Hepatocyte (in vitro differentiated cells): Measurements from ENCODE around the gene DPM1. TPM values are rescaled to one million over a fixed set of nuclear protein-coding genes. Genes with fewer than 3 reads are reported as not detected.

ENCODE experiments used
- DNase-seq: peaks from one replicate; pipeline ENCODE4 v3.0.0-alpha.2; 2016; ENCODE audit warnings: low spot score
- H2AFZ ChIP-seq: fragments of 200-600 bp; sonication (generic); 2 replicates; pipeline ENCODE4 v1.6.0; 2016; ENCODE audit warnings: antibody characterized with exemption, mild to moderate bottlenecking
- H3K27ac ChIP-seq: fragments of 200-600 bp; sonication (generic); 2 replicates; pipeline ENCODE4 v1.5.1; 2016; ENCODE audit warnings: mild to moderate bottlenecking
- H3K27me3 ChIP-seq: fragments of 200-600 bp; sonication (generic); 2 replicates; pipeline ENCODE4 v1.6.1; 2016
- H3K36me3 ChIP-seq: fragments of 200-600 bp; sonication (generic); replicated peaks from 2 replicates; pipeline ENCODE4 v1.5.1; 2016; ENCODE audit warnings: low read depth; ENCODE audit not compliant: insufficient read depth
- H3K4me1 ChIP-seq: fragments of 200-600 bp; sonication (generic); 2 replicates; pipeline ENCODE4 v1.5.1; 2016; ENCODE audit warnings: mild to moderate bottlenecking, moderate library complexity; ENCODE audit not compliant: insufficient read depth
- H3K4me2 ChIP-seq: fragments of 200-600 bp; sonication (generic); 2 replicates; pipeline ENCODE4 v1.6.0; 2016
- H3K4me3 ChIP-seq: fragments of 200-600 bp; sonication (generic); 2 replicates; pipeline ENCODE4 v1.5.1; 2016; ENCODE audit warnings: mild to moderate bottlenecking
- H3K79me2 ChIP-seq: fragments of 200-600 bp; sonication (generic); 2 replicates; pipeline ENCODE4 v1.6.0; 2017; ENCODE audit warnings: mild to moderate bottlenecking
- H3K9me2 ChIP-seq: fragments of 200-600 bp; sonication (generic); replicated peaks from 2 replicates; pipeline ENCODE4 v1.6.0; 2017; ENCODE audit warnings: mild to moderate bottlenecking; ENCODE audit not compliant: insufficient read depth
- H3K9me3 ChIP-seq: fragments of 200-600 bp; sonication (generic); 2 replicates; pipeline ENCODE4 v1.5.1; 2016; ENCODE audit warnings: low read depth, mild to moderate bottlenecking
- H4K20me1 ChIP-seq: fragments of 200-600 bp; sonication (generic); 2 replicates; pipeline ENCODE4 v1.6.0; 2016; ENCODE audit warnings: mild to moderate bottlenecking; ENCODE audit not compliant: insufficient read depth, poor library complexity, severe bottlenecking
- EZH2 ChIP-seq: fragments of 200-600 bp; sonication (generic); IDR thresholded peaks from 2 replicates; pipeline ENCODE4 v1.6.1; 2016; ENCODE audit warnings: antibody characterized with exemption, mild to moderate bottlenecking, borderline replicate concordance
- EZH2phosphoT487 ChIP-seq: fragments of 200-600 bp; sonication (generic); IDR thresholded peaks from one replicate; pipeline ENCODE4 v1.6.1; 2018; ENCODE audit warnings: antibody characterized with exemption, mild to moderate bottlenecking, low read depth, moderate library complexity; ENCODE audit not compliant: unreplicated experiment, severe bottlenecking
- WGBS: methylation state at CpG from one replicate; pipeline ENCODE4 v1.1.6; 2016; ENCODE audit warnings: low lambda C conversion rate; ENCODE audit errors: missing lambda C conversion rate; 5-methylcytosine and 5-hydroxymethylcytosine counted together
- polyA plus RNA-seq: library from polyadenylated mRNA; unstranded; fragments of >200 nt; fragmentation: Nextera tagmentation; extraction: Ambion mirVana; gene quantifications from 2 replicates; pipeline ENCODE4 v1.2.1, GENCODE V29; 2016
- total RNA-seq: library from RNA; depleted of rRNA; stranded (reverse); fragments of >200 nt; gene quantifications from 2 replicates; pipeline ENCODE4 v1.2.3, GENCODE V29; 2014
- TF ChIP-seq, protein P1 (sequence below): fragments of 200-600 bp; sonication (generic); IDR thresholded peaks from 2 replicates; pipeline ENCODE4 v1.5.1; 2016; ENCODE audit warnings: antibody characterized with exemption, mild to moderate bottlenecking; ENCODE audit not compliant: poor library complexity

Gene DPM1
- total and polyA plus RNA-seq, 2 experiments from 2014 or later = 72.9 to 84.3 TPM

- Histone ChIP-seq H3K36me3 (no peaks in the 10 kb centered on the region), H3K27ac (peak overlapping the region; percentile 15), H3K9me2 (no peaks in the 10 kb centered on the region), H3K27me3 (no peaks in the 10 kb centered on the region), H4K20me1 (peaks cover 13% of the 10 kb centered on the region), H3K9me3 (no peaks in the 10 kb centered on the region), H3K4me3 (no peak overlapping the region), H3K4me2 (no peak overlapping the region), H2AFZ (no peak overlapping the region), H3K4me1 (peaks cover 15% of the 10 kb centered on the region), H3K79me2 (peaks cover 19% of the 10 kb centered on the region)
- no peak for DNase-seq
- WGBS = 87% methylated on average over 1 of the region's 1 CpG
- TF ChIP-seq EZH2 (no peak), EZH2phosphoT487 (no peak)
- TF ChIP-seq, protein P1, sequence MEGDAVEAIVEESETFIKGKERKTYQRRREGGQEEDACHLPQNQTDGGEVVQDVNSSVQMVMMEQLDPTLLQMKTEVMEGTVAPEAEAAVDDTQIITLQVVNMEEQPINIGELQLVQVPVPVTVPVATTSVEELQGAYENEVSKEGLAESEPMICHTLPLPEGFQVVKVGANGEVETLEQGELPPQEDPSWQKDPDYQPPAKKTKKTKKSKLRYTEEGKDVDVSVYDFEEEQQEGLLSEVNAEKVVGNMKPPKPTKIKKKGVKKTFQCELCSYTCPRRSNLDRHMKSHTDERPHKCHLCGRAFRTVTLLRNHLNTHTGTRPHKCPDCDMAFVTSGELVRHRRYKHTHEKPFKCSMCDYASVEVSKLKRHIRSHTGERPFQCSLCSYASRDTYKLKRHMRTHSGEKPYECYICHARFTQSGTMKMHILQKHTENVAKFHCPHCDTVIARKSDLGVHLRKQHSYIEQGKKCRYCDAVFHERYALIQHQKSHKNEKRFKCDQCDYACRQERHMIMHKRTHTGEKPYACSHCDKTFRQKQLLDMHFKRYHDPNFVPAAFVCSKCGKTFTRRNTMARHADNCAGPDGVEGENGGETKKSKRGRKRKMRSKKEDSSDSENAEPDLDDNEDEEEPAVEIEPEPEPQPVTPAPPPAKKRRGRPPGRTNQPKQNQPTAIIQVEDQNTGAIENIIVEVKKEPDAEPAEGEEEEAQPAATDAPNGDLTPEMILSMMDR = no peak
Measured at GRCh38 chr20:50933589-50933988, 24.7 kb downstream of the DPM1 start.

DNA sequence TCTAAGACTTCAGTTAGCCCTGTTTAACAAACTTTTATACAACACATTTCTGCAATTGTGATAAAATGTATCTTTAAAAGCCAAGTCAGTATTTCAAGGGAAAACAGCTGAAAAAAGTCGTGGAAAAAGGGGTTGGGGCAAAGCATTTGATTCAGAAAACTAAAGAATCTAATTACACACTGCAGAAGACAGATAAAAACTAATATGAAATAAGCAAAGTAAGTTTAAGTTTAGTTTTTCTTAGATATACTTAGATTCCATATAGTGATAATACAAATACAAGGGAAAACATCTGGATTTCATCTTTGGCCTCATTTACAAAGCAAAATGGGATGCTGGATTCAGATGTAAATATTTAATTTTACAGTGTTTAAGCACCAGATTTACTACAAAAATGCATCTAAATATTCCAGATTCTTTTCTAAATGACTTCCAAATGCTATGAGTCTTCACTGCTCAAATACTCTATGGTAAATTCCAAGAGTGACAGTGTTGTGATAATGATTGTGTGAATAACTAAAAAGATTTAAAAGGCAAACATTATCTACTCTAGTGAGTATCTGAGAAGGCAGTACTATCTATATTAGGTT, 25.5 kb downstream of the DPM1 start:
- DNase-seq = no peak
- Histone ChIP-seq H3K4me1 (peaks cover 23% of the 10 kb centered on the region), H3K79me2 (peaks cover 27% of the 10 kb centered on the region), H3K36me3 (no peaks in the 10 kb centered on the region), H3K9me3 (no peaks in the 10 kb centered on the region), H2AFZ (no peak overlapping the region), H3K27me3 (no peaks in the 10 kb centered on the region), H3K4me2 (peak overlapping the region; percentile 83), H4K20me1 (peaks cover 21% of the 10 kb centered on the region), H3K4me3 (no peak overlapping the region), H3K27ac (peak overlapping the region; percentile 100), H3K9me2 (no peaks in the 10 kb centered on the region)
- TF ChIP-seq EZH2phosphoT487 (no peak), EZH2 (no peak)
- TF ChIP-seq, protein P1 = no peak
- WGBS = 50% methylated on average over 1 of the region's 1 CpG

DNA sequence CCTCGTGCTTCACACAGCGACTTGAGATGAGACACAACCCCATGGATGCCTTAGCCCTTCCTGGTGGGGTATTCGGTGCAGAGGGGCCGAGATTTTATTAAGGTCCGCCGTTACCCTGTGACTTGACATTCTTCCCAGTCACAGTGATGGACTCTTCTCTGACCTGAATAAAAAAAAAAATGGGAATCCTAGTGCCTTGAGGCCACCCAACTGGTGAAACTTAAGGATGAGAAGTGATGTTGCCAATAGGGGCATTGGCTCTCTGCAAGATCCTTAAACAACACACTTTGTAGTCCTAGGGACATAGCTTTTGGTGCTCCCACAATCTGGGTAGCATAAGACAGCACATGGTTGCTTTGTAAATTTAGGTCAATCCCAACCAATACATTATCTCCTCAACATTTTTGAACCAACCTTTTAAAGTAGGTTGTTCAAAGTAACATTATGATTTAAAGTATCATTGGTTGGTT, 26.3 kb downstream of the DPM1 start:
- 58% methylated on average over 6 of the region's 6 CpGs for WGBS
- H2AFZ ChIP-seq = peak overlapping the region; percentile 96
- no peak for DNase-seq

More for the DNA sequence above, 26.3 kb downstream of the DPM1 start:
- peak overlapping the region; percentile 83 for H3K4me2 ChIP-seq
- TF ChIP-seq, protein P1 = no peak
- no peak for TF ChIP-seq EZH2phosphoT487
- no peak for TF ChIP-seq EZH2
- no peaks in the 10 kb centered on the region for H3K27me3 ChIP-seq
- no peaks in the 10 kb centered on the region for H3K36me3 ChIP-seq
- peak overlapping the region; percentile 100 for H3K27ac ChIP-seq
- H3K9me3 ChIP-seq = no peaks in the 10 kb centered on the region
- no peaks in the 10 kb centered on the region for H3K9me2 ChIP-seq
- no peak overlapping the region for H3K4me3 ChIP-seq
- peaks cover 34% of the 10 kb centered on the region for H3K79me2 ChIP-seq
- peaks cover 31% of the 10 kb centered on the region for H3K4me1 ChIP-seq
- peaks cover 29% of the 10 kb centered on the region for H4K20me1 ChIP-seq
